Measurements from ENCODE around the gene PPP1R12A. TPM values are rescaled to one million over a fixed set of nuclear protein-coding genes. Genes with fewer than 3 reads are reported as not detected.

The PPP1R12A gene
- total RNA-seq, 1 experiment from 2014 or later: 52.0 TPM

DNA sequence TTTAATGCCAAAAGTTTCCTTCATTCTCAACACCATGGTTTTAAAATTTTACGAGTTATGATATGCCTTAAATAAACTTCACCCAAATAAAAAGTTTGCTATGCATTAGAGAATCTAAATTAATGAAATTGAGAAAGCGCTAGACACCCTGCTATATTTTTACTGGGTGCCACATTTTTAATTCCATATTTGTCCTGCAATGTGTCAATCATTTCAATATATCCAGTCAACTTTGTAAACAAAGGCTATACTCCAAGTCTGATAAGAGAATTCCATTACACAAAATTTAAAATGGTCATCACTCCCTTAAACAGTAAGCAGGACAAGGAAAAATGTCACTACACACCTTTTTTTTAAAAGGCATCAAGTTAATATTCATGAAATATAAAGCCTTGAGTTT lies 1.9 kb downstream of the PPP1R12A start:
- ChIA-PET POLR2A (no interaction called here), RAD21 (ENCODE audit: low non-redundant PET in 1 of 2, low total read pairs in 2 of 2, uncharacterized antibody in 2 of 2, unreplicated experiment in 2 of 2) (no interaction called here), CTCF (no interaction called here)
- peaks cover 3 to 15% of the 10 kb centered on the region in 2 experiments; a peak in 3 of 4 replicates for H3K4me1 ChIP-seq (ENCODE audit: control insufficient read depth in 1 of 2, insufficient read depth in 2 of 2, low read length in 2 of 2)
- no peak overlapping the region for H2AFZ ChIP-seq (ENCODE audit: low read depth, low read length, poor library complexity, severe bottlenecking)
- 0 out of 2 replicates have a peak, but pooled peaks cover 1% of the 10 kb centered on the region for H4K20me1 ChIP-seq (ENCODE audit: insufficient read depth)
- ATAC-seq: no peak
- peak overlapping the region; percentile 77 to 91 for H3K4me3 ChIP-seq (replicated peaks in 1 of 2; ENCODE audit: low read depth in 1 of 2, low read length in 2 of 2)
- no TSS peak for BruUV-seq (replicated peaks)
- H3K36me3 ChIP-seq (ENCODE audit: control insufficient read depth in 1 of 2, insufficient read depth in 2 of 2, low read length in 2 of 2): no peaks in the 10 kb centered on the region
- no peak for DNase-seq (ENCODE audit: low read depth, low spot score)
- peaks cover 67% of the 10 kb centered on the region for H3K79me2 ChIP-seq (ENCODE audit: insufficient read depth, low read length)
- TF ChIP-seq, protein P1, sequence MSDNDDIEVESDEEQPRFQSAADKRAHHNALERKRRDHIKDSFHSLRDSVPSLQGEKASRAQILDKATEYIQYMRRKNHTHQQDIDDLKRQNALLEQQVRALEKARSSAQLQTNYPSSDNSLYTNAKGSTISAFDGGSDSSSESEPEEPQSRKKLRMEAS (IDR thresholded peaks at IDR 0.05): no peak
- TF ChIP-seq SRF (IDR thresholded peaks at IDR 0.05; ENCODE audit: low read depth): no peak
- no peaks in the 10 kb centered on the region for H3K9me3 ChIP-seq (ENCODE audit: control insufficient read depth in 1 of 2, insufficient read depth in 1 of 2, low read depth in 1 of 2, low read length in 2 of 2)
- H3K27ac ChIP-seq (ENCODE audit: low read depth, low read length): no peak overlapping the region
- H3K9ac ChIP-seq (ENCODE audit: low read length): peak overlapping the region; percentile 91
- intact Hi-C loops (cut with micrococcal nuclease): no loop called here
- peak overlapping the region; percentile 89 for H3K4me2 ChIP-seq (ENCODE audit: low read length)
- H3K27me3 ChIP-seq (ENCODE audit: insufficient read depth, low read length): no peaks in the 10 kb centered on the region
- H3K9me2 ChIP-seq (ENCODE audit: insufficient read depth): no peaks in the 10 kb centered on the region

GRCh38 chr12:79932357-79932756 lies 2.5 kb downstream of the PPP1R12A start:
- no TSS peak for BruUV-seq (replicated peaks)
- CTCF ChIA-PET: no interaction called here
- no peak overlapping the region for H3K4me3 ChIP-seq (replicated peaks in 1 of 2; ENCODE audit: low read depth in 1 of 2, low read length in 2 of 2)
- H3K9me2 ChIP-seq (ENCODE audit: insufficient read depth): no peaks in the 10 kb centered on the region
- H3K9ac ChIP-seq (ENCODE audit: low read length): no peak overlapping the region
- H3K27ac ChIP-seq (ENCODE audit: low read depth, low read length): no peak overlapping the region
- no peak for DNase-seq (ENCODE audit: low read depth, low spot score)
- H3K9me3 ChIP-seq (ENCODE audit: control insufficient read depth in 1 of 2, insufficient read depth in 1 of 2, low read depth in 1 of 2, low read length in 2 of 2): no peaks in the 10 kb centered on the region
- no peak overlapping the region for H2AFZ ChIP-seq (ENCODE audit: low read depth, low read length, poor library complexity, severe bottlenecking)
- peaks cover 3 to 15% of the 10 kb centered on the region in 2 experiments; a peak in 3 of 4 replicates for H3K4me1 ChIP-seq (ENCODE audit: control insufficient read depth in 1 of 2, insufficient read depth in 2 of 2, low read length in 2 of 2)
- ATAC-seq: no peak
- peaks cover 74% of the 10 kb centered on the region for H3K79me2 ChIP-seq (ENCODE audit: insufficient read depth, low read length)
- H3K4me2 ChIP-seq (ENCODE audit: low read length): no peak overlapping the region; the same call in 1 of the 2 replicates
- H4K20me1 ChIP-seq (ENCODE audit: insufficient read depth): 0 out of 2 replicates have a peak, but pooled peaks cover 6% of the 10 kb centered on the region
- no peaks in the 10 kb centered on the region for H3K36me3 ChIP-seq (ENCODE audit: control insufficient read depth in 1 of 2, insufficient read depth in 2 of 2, low read length in 2 of 2)
- TF ChIP-seq POLR2A (IDR thresholded peaks at IDR 0.05; ENCODE audit: borderline replicate concordance, extremely low read depth, insufficient read depth, insufficient read length): no peak
- TF ChIP-seq, protein P2, sequence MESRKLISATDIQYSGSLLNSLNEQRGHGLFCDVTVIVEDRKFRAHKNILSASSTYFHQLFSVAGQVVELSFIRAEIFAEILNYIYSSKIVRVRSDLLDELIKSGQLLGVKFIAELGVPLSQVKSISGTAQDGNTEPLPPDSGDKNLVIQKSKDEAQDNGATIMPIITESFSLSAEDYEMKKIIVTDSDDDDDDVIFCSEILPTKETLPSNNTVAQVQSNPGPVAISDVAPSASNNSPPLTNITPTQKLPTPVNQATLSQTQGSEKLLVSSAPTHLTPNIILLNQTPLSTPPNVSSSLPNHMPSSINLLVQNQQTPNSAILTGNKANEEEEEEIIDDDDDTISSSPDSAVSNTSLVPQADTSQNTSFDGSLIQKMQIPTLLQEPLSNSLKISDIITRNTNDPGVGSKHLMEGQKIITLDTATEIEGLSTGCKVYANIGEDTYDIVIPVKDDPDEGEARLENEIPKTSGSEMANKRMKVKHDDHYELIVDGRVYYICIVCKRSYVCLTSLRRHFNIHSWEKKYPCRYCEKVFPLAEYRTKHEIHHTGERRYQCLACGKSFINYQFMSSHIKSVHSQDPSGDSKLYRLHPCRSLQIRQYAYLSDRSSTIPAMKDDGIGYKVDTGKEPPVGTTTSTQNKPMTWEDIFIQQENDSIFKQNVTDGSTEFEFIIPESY (IDR thresholded peaks at IDR 0.05; ENCODE audit: extremely low read depth, insufficient replicate concordance, low read length): no peak
- H3K27me3 ChIP-seq (ENCODE audit: insufficient read depth, low read length): no peaks in the 10 kb centered on the region
- RAD21 ChIA-PET (ENCODE audit: low non-redundant PET in 1 of 2, low total read pairs in 2 of 2, uncharacterized antibody in 2 of 2, unreplicated experiment in 2 of 2): no interaction called here
- POLR2A ChIA-PET: no interaction called here
- intact Hi-C loops (cut with micrococcal nuclease): no loop called here
